GM19035 (cell line): ENCODE results near the gene UPK1B.

Source experiments
- ATAC-seq: cut with Tn5 transposase; IDR thresholded peaks from one replicate; pipeline ENCODE4 v1.9.1; 2021; ENCODE audit not compliant: unreplicated experiment

Gene UPK1B

GRCh38 chr3:119245778-119246177 lies 72.4 kb downstream of the UPK1B start:
- no peak for ATAC-seq
